Esophagus muscularis mucosa (tissue), 4 donors: ENCODE results near the gene ANTXR1. TPM values are rescaled to one million over a fixed set of nuclear protein-coding genes. Genes with fewer than 3 reads are reported as not detected.

Source experiments
- DNase-seq: peaks from one replicate; pipeline ENCODE4 v3.0.0-alpha.2; 2017; ENCODE audit errors: extremely low spot score
- H3K27ac ChIP-seq, 4 donors: fragments of 200-600 bp; sonication (generic); replicated peaks in 1 of 4; 1 replicate in 3 of 4; 2 replicates in 1 of 4; pipeline ENCODE4 v1.5.1; 2016 to 2019; ENCODE audit warnings: mild to moderate bottlenecking in 1 of 4
- H3K27me3 ChIP-seq, 4 donors: fragments of 200-600 bp; sonication (generic); one replicate each; pipeline versions ENCODE4 v1.5.1 to v1.6.0; 2016 to 2019
- H3K36me3 ChIP-seq, 4 donors: fragments of 200-600 bp; sonication (generic); one replicate each; pipeline ENCODE4 v1.5.1; 2016 to 2019
- H3K4me1 ChIP-seq, 4 donors: fragments of 200-600 bp; sonication (generic); one replicate each; pipeline ENCODE4 v1.5.1; 2016 to 2019
- H3K4me3 ChIP-seq, 4 donors: fragments of 200-600 bp; sonication (generic); 1 replicate in 2 of 4; 2 replicates in 2 of 4; pipeline ENCODE4 v1.5.1; 2016 to 2019; ENCODE audit warnings: mild to moderate bottlenecking in 4 of 4, moderate library complexity in 1 of 4
- H3K9me3 ChIP-seq, 4 donors: fragments of 200-600 bp; sonication (generic); 1 replicate in 3 of 4; 2 replicates in 1 of 4; pipeline ENCODE4 v1.5.1; 2016 to 2019
- CTCF ChIP-seq, 3 experiments: fragments of 200-600 bp in 2 of 3; fragments of 450-650 bp in 1 of 3; sonication (generic) in 2 of 3; IDR thresholded peaks; one replicate each; pipeline ENCODE4 v1.5.1; 2017 to 2019; ENCODE audit warnings: antibody characterized with exemption in 3 of 3, mild to moderate bottlenecking in 2 of 3, moderate library complexity in 1 of 3
- EP300 ChIP-seq: sonication (generic); formaldehyde crosslinking; IDR thresholded peaks from one replicate; pipeline ENCODE4 v1.6.1; 2017; ENCODE audit warnings: antibody characterized with exemption
- POLR2A ChIP-seq: fragments of 450-650 bp; IDR thresholded peaks from one replicate; pipeline ENCODE4 v1.6.1; 2017; ENCODE audit warnings: antibody characterized with exemption, moderate library complexity, mild to moderate bottlenecking, low read depth
- POLR2AphosphoS5 ChIP-seq, 2 donors: sonication (generic); formaldehyde crosslinking; IDR thresholded peaks; one replicate each; pipeline ENCODE4 v1.6.1; 2017; ENCODE audit warnings: antibody characterized with exemption in 2 of 2
- WGBS: methylation state at CpG from one replicate; pipeline ENCODE4 v1.1.5; 2018; 5-methylcytosine and 5-hydroxymethylcytosine counted together
- intact Hi-C: fragments of 100-400 bp; cut with DNase I; formaldehyde crosslinking; loops from one replicate; pipeline ENCODE4 v1.15.1; 2023
- total RNA-seq, 4 donors: library from RNA; depleted of rRNA; stranded (reverse); fragments of >200 nt; gene quantifications; one replicate each; pipeline versions ENCODE4 v1.1.0 to v1.2.1, GENCODE V29; 2016

Gene ANTXR1
- total RNA-seq, 4 donors from 2014 or later: 74.6 to 115 (median 92.1) TPM

GRCh38 chr2:68975844-68976243 lies 37.1 kb upstream of the ANTXR1 start:
- no peak for DNase-seq
- H3K27me3 ChIP-seq: no peaks in the 10 kb centered on the region
- WGBS: 98% methylated on average over 2 of the region's 2 CpGs
- no peak overlapping the region for H3K4me3 ChIP-seq
- H3K9me3 ChIP-seq: no peaks in the 10 kb centered on the region
- no peak for TF ChIP-seq POLR2AphosphoS5 (IDR thresholded peaks at IDR 0.05)
- TF ChIP-seq EP300: no peak
- TF ChIP-seq CTCF (IDR thresholded peaks at IDR 0.05): no peak
- no peak for TF ChIP-seq POLR2A
- H3K4me1 ChIP-seq: no peaks in the 10 kb centered on the region
- no peaks in the 10 kb centered on the region for H3K36me3 ChIP-seq
- intact Hi-C loops: no loop called here
- no peak overlapping the region for H3K27ac ChIP-seq

- WGBS: 83% methylated on average over 4 of the region's 4 CpGs
- Histone ChIP-seq H3K36me3 (no peaks in the 10 kb centered on the region), H3K27me3 (no peaks in the 10 kb centered on the region), H3K4me1 (no peaks in the 10 kb centered on the region), H3K9me3 (no peaks in the 10 kb centered on the region), H3K4me3 (no peak overlapping the region), H3K27ac (no peak overlapping the region)
- intact Hi-C loops: no loop called here
- no peak for TF ChIP-seq POLR2A
- no peak for DNase-seq
Measured at GRCh38 chr2:68977453-68977852, 35.5 kb upstream of the ANTXR1 start.

- no peaks in the 10 kb centered on the region for H3K36me3 ChIP-seq
- intact Hi-C loops: no loop called here
- H3K27me3 ChIP-seq: no peaks in the 10 kb centered on the region
- H3K27ac ChIP-seq: no peak overlapping the region
- no peak overlapping the region for H3K4me3 ChIP-seq
- no peak for DNase-seq
- 89% methylated on average over 3 of the region's 3 CpGs for WGBS
- TF ChIP-seq POLR2AphosphoS5 (IDR thresholded peaks at IDR 0.05) (no peak), POLR2A (no peak)
- H3K4me1 ChIP-seq: no peaks in the 10 kb centered on the region
- no peaks in the 10 kb centered on the region for H3K9me3 ChIP-seq
Measured at GRCh38 chr2:68978098-68978497, 34.9 kb upstream of the ANTXR1 start.

GRCh38 chr2:68980956-68981355 lies 32.0 kb upstream of the ANTXR1 start:
- Histone ChIP-seq H3K4me3 (no peak overlapping the region), H3K27me3 (no peaks in the 10 kb centered on the region), H3K36me3 (no peaks in the 10 kb centered on the region), H3K9me3 (no peaks in the 10 kb centered on the region), H3K27ac (no peak overlapping the region), H3K4me1 (no peaks in the 10 kb centered on the region)
- 71% methylated on average over 1 of the region's 1 CpG for WGBS
- DNase-seq: no peak
- TF ChIP-seq CTCF (IDR thresholded peaks at IDR 0.05): no peak
- TF ChIP-seq POLR2A: no peak
- TF ChIP-seq EP300: no peak
- TF ChIP-seq POLR2AphosphoS5 (IDR thresholded peaks at IDR 0.05): no peak
- intact Hi-C loops: no loop called here

- Histone ChIP-seq H3K4me3 (no peak overlapping the region), H3K36me3 (no peaks in the 10 kb centered on the region), H3K27me3 (no peaks in the 10 kb centered on the region), H3K4me1 (no peaks in the 10 kb centered on the region), H3K27ac (no peak overlapping the region), H3K9me3 (no peaks in the 10 kb centered on the region)
- no peak for DNase-seq
- 80% methylated on average over 5 of the region's 5 CpGs for WGBS
- no peak for TF ChIP-seq POLR2AphosphoS5 (IDR thresholded peaks at IDR 0.05)
- no peak for TF ChIP-seq POLR2A
- no peak for TF ChIP-seq CTCF (IDR thresholded peaks at IDR 0.05)
- TF ChIP-seq EP300: no peak
- intact Hi-C loops: no loop called here
Measured at GRCh38 chr2:68987021-68987503, 25.9 kb upstream of the ANTXR1 start.

GRCh38 chr2:68989035-68989434 lies 23.9 kb upstream of the ANTXR1 start:
- TF ChIP-seq POLR2AphosphoS5 (IDR thresholded peaks at IDR 0.05): no peak
- TF ChIP-seq CTCF (IDR thresholded peaks at IDR 0.05): no peak
- Histone ChIP-seq H3K27me3 (no peaks in the 10 kb centered on the region), H3K36me3 (no peaks in the 10 kb centered on the region), H3K9me3 (no peaks in the 10 kb centered on the region), H3K4me1 (no peaks in the 10 kb centered on the region), H3K4me3 (no peak overlapping the region), H3K27ac (no peak overlapping the region)
- intact Hi-C loops: no loop called here
- WGBS: 79% methylated on average over 5 of the region's 5 CpGs
- no peak for DNase-seq
